CD4-positive, alpha-beta T cell treated with Interleukin-17A for 4 hours (primary cell): Measurements from ENCODE around the gene C1QTNF8.

Experiments used
- DNase-seq: peaks from one replicate; pipeline ENCODE4 v3.0.0-alpha.2; 2020; ENCODE audit warnings: mixed read lengths

C1QTNF8 gene

DNA sequence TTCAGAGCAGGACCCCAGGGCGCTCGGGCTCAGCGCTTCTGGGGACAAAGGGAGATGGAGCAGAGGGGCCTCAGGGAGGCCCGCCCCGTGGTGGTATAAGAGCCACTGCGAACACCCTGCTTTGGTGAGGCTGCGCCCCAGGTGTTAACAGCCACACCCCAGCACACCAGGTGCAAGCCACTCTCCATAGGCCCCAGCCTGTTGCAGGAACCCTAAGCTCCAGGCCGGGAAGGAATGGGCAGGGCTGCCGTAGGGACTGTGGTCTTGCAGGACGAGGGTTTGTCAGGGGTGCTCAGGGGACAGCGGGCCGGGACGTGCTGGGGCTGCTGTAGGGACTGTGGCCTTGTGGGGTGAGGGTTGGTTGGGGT lies 40.5 kb downstream of the C1QTNF8 start:
- no peak for DNase-seq

DNA sequence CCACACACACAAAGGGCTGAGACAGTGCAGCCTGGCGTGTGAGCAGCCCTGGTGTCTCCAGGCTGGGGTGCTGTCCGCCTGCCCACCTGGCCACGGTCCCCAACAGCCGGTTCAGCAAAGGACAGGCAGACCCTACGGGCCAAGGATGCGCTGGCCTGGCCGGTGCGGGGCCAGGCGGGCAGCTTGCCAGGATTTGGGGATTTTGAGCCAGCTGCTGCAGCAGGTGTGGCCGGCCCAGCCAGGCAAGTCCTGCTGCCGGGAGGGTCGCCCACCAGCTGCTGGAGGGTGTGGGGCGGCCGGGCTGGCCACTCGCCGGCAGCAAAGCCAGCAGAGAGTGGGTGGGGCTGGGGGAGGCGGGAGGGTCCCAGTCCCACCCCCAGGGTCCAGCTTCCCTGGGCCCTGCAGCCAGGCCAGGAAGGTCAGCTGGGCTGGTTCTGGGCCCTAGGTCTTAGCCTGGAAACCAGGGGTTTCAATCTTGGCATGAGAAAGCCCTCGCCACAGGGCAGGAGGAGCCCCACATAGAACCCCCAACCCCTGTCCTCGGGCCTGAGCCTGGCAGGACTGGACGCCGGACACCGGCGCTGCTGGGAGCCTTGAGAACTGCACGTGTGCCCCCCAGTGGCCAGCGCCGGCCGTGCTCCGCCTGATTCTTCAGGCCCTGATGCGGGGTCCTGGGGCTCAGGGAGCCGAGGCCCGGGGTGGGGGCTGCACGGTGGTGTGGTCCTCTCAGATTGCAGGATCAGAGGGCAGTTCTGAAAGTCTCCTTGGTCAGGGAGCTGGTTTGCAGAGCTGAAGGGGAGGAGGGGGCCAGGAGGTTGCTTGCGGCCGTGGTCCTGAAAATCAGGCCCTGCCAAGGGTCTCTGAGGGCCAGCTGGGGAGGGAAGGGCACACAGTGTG lies 41.1 kb downstream of the C1QTNF8 start:
- DNase-seq, result peak; percentile 66

DNA sequence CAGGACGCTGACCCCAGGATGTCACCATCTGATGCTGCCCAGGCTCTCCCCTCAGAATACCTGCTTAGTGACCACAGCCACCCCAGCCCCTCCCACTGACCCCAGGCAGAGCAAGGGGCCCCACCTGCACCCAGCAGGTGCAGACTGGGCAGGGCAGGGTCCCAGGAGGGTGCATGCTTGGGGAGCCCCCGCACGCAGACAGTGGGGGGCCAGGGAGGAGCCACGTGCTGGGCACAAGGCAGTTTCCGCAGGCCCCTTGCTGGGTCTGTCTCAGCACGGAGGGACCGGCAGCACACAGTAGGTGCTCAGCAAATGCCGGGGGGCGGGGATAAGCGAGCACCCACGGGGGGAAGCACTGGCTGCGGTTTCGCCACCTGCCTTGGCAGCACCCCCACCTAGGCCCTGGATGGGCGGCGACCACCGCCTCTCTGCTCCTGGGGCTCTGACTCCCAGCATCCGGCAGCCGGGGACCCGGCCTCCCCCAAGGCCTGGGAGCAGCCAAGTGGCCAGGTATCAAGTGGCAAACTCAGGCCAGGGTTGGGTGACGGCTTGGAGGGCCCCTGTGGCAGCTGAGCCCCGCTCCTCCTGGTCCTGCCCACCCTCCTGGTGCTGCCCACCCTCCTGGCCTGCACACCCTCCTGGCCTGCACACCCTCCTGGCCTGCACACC lies 42.2 kb downstream of the C1QTNF8 start:
- no peak for DNase-seq

DNA sequence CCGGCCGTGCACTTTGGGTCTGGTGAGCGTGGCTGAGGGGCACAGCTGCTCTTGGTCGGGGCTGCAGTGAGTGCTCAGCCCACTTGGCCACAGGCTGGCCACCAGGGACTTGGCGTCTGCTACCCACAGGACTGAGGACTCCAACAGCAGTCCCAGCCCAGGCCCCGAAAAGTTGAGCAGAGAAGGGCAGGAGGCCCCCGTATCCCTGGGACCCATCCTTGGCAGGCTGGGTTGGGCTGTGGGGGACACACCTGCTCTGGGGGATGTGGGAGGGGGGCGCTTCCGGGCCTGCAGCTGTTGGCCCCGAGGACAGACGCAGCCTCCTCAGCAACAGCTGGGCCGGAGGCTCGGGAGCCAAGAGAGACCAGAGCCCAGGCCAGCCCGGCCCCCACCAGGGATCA lies 42.9 kb downstream of the C1QTNF8 start:
- DNase-seq, result no peak

DNA sequence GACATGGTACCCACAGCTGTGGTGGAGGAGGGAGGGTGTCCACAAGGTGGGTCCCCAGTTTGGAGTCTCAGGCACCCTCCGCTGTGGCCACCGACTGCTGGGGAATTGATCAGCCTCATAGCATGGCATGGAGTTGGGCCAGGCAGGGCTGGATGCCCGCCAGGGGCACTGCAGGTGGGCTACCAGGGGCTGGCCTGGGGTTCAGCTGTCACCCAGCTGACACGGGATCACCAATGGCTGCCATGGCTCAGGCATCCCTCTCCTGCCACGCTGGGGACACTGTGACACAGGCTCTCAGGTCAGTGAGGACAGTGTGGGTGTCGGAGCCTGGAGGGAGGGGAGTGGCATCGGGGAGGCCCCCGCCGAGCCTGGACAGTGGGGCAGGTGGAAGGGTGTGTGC lies 43.3 kb downstream of the C1QTNF8 start:
- no peak for DNase-seq

DNA sequence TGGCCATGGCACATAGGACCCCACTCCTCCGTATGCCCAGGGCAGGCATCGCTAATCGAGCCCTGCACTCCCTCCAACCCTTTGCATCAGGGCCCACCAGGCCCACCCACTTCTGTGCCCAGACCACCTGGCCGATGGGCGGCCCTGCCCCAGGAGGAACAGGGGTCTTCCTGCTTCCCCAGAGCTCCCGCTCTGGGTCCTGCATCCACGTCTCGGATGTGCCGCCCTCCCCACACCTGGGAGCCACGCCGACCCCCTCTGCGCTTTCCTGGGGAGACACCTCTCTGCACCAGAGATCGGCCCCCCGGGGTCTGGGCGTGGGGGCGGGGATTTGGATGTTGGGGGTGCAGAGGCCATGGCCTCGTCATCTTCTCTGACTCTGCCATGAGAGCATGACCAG lies 44.6 kb downstream of the C1QTNF8 start:
- no peak for DNase-seq

DNA sequence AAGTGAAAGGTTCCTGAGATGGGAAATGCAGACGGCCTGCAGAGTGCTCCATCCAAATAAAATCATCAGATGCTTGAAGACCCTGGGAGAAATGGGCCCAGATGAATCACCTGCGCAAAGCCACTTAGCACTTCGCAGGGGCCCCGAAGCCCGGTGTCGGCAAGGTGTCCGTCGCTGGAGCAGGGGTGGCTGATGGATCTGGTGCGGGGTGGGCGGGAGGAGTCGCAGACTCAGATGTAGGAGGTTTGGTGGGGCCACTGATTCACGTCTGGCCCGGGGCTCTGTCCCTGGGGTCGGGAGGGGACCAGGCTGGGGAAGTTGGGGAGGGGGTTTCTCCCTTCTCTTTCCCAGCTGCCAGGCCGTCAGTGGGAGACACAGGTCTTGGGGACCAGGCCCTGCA lies 45.1 kb downstream of the C1QTNF8 start:
- DNase-seq, result no peak

DNA sequence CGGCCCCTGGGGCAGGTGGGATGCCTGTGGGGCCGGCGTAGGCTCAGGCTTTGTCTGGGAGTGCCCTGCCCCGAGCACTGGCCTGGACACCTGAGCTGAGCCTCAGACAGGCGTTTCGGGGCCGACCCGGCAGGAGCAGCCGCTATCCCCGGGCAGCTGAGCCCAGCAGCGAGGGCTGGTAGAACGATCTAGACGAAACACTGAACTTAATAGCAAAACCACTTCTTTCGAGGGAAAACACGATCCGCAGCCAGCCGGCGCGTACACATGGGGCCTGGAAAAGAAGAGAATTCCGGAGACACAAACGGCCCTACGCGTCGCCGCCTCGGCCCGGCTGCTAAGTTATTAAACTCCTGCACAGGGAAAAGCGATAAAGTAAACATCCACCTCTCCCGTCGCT lies 45.5 kb downstream of the C1QTNF8 start:
- no peak for DNase-seq

DNA sequence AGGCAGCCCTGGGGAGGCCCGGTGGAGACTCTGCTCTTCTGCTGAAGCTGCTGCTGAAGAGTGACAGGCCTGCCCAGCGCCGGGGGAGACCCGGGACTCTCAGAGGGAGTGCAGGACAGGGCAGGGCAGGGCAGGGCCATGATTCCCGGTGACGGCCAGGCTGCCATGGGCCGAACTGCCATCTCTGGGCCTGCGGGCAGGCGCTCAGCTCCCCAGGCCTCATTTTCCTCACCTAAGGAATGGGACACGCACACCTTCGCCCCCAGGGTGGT lies 46.1 kb downstream of the C1QTNF8 start:
- DNase-seq, result no peak

DNA sequence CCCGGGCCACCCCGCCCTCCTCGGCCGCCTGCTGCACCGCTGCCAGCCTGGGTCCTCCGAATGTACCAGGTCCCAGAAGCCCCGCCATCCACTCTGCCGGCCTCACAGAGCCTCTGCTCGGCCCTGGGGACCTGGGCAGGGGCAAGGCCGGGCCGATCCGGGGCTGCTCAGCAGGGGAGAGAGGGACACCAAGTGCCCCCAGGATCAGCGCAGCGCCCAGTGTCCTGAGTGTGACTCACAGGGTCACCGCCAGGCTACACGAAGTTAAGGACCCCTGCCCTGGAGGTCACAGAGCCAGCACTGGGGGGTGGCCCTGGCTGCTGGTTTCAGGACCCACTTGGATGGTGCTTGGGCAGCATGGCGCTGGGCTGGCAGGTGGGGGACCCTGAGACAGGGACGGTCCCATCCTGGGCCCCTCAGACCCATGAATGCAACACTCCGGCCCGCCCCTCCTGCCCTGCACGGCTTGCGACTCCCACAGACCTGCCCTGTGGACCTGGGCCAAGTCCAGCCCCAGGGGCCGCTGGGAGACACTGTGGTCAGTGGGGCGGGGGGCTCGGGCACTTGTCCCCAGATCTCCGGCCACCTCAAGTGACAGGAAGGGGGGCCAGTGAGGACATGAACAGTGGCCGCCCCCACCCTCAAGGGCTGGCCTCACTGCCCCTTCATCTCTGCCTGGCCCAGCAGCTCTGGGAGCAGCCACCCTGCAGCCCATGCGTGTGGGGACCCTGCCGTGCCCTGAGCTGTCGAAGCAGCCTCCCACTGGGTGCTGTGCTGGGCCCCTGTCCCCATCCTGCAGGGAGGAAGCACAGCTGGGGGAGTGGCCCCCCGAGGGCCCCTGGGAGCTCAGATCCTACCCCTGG lies 46.7 kb downstream of the C1QTNF8 start:
- no peak for DNase-seq

DNA sequence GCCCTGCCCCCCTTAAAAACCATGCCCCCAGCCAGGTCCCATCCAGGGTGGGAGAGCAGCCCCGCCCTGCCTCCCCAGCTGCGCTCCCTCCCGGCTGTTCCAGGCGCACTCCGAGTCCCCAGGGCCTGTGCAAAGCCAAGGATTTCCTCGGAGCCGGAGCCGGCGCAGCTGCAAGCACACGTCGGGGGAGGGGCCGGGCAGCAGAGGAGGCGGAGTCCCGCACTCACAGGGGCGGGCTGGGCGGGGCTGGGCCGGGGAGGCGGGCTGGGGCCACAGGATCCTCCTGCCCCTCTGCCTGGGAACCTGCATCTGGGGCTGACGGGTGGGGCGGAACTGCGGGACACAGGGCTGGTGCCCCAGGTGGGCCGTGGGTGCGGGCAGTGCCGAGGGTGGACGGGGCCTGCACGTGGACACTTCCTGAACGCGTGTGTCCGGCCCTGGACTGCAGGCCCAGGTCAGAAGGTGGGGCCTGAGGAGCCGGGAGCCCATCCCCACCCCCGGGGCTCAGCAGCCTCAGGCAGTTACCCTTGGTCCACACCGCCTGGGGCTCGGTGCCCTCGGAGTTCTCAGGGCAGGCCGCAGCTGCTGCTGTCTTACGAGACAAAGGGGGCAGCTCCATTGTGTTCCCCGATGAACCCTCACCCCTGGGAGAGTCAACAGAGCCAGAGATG lies 47.5 kb downstream of the C1QTNF8 start:
- DNase-seq, result peak; percentile 50

DNA sequence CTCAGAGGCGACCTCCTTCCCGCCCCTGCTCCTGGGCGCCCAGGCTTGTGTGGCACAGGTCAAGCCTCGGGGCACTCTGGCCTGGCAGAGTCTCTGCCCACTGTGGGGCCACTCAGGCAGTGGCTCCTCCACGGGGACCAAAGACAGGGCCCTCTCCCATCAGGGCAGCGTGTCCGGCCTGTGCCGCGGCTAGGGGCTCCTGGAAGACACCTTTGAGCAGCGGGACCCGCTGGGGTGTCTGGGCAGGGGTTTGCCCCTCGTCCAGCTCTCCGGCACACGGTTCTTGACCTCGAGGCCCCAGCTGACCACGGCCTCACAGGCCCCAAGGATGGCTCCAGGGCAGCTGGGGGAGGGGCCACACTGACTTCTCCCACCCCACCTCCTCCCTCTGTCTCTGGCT lies 48.2 kb downstream of the C1QTNF8 start:
- no peak for DNase-seq

DNA sequence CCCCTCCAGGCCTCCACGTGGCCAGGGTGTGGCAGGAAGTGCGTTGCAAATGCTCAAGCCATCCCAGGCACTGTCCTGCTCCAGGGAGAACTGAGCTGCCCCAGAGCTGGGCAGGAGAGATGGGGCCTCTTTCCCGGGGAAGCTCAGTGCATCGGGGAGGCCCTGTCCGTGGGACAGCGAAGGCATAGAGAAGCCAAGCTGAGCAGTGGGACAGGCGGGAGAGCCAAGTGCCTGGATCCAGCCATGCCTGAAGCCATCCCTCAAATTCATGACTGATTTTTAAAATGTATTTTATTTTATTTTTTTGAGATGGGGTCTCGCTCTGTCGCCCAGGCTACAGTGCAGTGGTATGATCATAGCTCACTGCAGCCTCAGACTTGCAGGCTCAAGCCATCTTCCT lies 48.9 kb downstream of the C1QTNF8 start:
- no peak for DNase-seq

DNA sequence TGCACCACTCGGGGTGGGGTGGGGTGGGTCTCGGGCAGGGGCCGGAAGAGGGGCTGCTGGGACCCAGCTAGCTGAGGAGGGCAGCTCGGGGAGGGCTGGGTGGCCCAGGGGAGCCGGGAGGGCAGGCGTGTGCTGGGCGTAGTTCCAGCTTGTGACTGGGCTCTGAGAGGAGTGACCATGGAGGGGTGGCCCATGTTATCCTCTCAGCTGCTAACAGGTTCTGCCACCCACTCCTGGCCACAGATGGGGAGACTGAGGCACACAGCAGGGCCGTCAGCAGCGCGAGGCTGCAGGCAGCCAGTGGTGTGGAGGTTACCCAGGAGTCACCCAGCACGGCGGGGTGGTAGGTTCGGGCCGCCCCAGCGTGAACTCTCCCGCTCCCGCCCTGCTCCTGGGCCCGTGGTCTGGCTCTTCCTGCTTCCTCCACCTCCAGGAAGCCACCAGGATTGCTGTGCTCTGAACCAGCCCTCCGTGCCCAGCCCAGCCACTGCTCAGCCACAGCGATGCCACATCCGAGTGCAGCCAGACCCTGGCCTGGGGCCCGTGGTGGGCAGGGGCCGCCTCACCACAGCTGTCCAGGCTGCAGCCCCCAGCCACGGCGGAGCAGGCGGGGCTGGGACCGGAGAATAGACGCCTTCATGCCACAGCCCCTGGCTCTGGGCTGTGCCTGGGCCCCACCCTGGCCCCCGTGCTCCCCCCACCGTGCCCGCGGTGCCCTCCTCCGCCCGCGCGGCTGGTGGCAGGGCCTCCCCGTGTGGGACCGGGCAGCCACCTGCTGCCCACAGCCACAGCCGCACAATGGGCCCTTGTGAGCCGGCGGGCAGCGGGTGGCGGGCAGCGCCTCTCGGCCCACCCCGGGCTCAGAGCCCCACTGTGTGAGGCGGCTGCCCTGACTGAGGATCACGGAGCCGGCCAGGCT lies 49.8 kb downstream of the C1QTNF8 start:
- DNase-seq, result no peak

DNA sequence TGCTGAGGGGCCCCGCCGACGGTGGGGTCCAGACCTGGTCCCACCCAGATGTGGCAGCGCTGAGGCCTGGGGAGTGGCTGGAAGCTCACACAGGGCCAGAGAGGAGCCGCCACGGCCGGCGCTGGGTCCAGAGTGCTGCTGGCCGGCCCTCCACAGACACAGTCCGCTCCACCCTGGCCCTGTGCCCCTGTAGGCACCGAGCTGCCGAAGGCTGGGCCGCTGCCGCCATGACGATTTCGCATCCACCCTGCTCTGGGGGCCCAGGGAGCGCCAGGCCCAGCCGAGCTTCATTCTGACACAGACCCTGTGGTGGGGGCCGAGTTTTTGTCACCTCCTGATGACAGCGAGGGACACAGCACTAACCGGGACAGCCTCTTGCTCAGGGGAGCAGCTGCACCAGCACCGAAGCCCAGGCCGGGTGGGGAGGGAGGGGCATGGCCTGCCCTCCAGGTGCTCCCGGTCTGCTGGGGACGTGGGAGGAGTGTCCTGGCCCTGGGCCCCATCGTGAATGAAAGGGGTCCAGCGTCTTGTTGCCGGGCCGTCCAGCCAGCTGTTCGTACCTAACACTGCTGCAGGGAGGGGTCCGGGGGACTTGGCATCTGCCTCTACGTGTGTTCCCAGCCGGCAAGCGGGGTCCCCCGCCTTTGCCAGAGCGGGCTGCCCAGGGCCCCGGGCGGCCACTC lies 50.6 kb downstream of the C1QTNF8 start:
- DNase-seq, result no peak

DNA sequence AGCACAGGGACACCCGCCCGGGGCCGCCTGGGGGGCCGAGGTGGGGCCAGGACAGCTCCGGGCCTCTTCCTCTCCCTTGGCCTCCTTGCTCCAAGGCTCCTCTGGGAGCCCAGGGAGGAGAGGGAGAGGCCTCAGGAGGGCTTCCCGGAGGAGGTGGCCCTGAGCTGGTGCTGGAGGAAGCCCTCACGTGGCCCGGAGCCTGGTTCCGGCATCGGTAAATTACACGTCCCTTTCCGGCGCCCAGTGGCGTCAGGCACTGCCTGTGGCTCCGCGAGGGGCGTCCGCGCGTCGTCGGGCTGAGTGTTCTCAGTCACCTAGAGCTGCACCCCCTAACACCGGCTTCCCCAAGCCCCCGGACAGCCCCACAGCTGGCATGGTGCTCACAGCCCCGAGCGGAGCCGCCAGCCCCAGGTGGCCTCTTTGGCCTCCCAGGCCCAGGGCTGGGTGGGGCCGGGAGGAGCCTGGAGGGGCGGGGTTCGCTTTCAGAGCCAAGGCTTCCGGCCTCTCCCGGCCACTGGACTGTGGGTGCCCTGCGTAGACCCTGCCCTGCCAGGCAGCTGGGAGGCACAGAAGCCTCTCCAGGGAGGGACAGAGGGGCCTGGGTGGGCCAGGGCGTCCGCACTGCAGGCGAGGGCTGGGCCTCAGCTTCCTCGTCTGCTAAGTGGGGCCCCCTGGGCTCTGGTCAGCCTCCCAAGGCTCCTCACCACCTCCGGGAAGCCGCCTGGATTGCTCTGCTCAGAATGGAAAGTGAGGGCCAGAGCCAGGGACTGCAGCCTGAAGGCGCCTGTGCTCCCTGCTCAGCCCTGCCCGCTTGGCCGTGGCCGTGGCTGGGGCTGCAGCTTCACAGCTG lies 51.4 kb downstream of the C1QTNF8 start:
- no peak for DNase-seq

DNA sequence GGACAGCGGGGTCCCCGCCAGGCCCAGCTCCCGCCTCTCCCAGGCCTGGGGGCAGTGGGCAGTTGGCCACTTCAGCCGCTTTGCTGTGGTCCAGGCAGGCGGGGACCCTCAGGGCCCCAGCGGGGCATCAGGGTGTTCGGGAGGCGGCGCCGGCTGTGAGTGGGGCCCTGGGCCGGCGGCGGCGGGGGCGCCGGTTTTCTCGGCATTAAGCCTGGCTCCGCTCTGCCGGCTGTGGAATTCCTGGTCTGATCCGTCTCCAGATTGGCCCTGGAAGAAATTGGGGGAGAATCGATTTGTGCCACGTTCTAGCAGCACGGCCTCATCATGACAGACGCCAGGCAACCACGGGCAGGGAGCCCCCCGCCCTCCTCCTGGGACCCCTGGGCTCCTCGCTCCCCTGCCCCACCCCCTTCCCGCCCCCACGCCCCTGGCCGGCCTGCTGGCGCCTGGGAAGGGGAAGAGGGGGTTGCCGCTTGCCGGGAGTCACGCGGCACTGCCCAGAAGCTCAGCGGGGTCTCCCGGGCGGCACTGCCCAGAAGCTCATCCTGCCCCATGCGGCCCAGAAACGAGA lies 52.1 kb downstream of the C1QTNF8 start:
- no peak for DNase-seq

DNA sequence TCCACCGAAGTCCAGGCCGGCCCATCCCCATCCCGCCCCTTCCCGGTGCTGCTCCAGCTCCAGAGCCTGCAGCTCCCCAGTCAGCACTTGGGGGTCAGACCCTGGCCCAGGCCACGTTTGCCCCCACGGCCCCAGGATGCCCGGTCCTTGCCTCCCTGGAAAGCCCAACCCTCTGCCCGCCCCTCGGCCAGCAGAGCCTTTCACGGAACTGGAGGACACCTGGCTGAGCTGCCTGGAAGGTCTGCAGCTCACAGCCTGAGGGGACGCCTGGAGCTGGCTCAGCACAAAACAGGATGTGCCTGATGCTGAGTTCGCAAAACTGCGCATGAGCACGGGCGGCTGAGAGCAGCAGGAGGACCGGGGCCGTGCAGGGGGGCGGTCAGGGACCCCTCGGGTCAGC lies 53.2 kb downstream of the C1QTNF8 start:
- no peak for DNase-seq

DNA sequence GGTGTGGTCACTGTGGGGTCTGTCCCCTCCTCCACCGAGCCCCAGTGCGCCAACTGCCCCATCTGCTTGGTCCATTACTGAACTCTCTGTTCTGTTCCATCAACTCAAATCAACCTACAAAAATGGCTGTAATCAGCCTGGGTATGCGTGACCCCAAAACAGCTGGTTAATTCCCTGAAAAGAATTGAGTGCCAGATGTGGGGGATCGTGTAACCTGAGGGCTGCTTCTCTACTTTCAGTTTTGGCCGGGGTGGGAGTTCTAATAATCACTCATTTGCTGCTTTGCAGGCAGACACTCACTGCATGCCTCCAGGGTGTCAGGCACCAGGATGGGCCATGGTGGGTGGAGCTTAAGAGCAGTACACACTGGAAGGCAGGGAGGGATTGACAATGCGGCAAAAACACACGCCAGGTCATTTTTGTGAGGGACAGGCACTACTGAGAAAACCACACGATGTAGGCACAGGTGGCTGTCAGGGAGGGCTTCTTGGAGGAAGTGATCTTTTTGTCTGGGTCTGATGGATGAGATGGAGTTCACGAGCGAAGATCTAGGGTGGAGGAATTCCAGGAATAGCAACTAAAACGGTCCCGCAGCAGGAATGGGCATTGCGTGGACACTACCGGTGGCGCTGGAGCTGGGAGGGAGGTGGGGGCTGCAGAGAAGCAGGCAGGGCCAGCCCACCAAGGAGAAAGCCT lies 53.8 kb downstream of the C1QTNF8 start:
- no peak for DNase-seq

DNA sequence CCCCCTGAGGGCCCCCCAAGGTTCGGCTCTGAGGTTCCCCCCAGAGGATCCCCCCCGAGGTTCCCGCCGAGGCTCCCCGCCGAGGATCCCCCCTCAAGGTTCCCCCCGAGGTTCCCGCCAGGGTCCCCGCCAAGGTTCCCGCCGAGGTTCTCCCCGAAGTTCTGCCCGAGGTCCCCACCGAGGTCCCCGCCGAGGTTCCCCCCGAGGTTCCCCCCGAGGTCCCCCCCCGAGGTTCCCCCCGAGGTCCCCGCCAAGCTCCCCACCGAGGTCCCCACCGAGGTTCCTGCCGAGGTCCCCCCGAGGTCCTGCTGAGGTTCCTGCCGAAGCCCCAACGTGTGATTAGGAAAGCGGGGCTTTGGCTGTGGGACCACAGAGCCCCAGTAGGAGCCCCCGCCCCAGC lies 55.7 kb downstream of the C1QTNF8 start:
- DNase-seq, result no peak
